Tibial artery (tissue), 4 donors: Measurements from ENCODE around the gene PPP6R3.

ENCODE experiments used
- DNase-seq, 2 donors: peaks; one replicate each; pipeline ENCODE4 v3.0.0-alpha.2; 2019
- H3K27ac ChIP-seq, 2 donors: fragments of 200-600 bp; sonication (generic) in 1 of 2; 1 replicate in 1 of 2; 2 replicates in 1 of 2; pipeline ENCODE4 v1.5.1; 2018 to 2019; ENCODE audit warnings: mild to moderate bottlenecking in 1 of 2
- H3K27me3 ChIP-seq, 2 donors: fragments of 200-600 bp; sonication (generic) in 1 of 2; one replicate each; pipeline versions ENCODE4 v1.5.1 to v1.6.0; 2016 to 2019
- H3K36me3 ChIP-seq, 3 donors: fragments of 200-600 bp; sonication (generic) in 2 of 3; one replicate each; pipeline ENCODE4 v1.5.1; 2016 to 2019; ENCODE audit warnings: mild to moderate bottlenecking in 2 of 3
- H3K4me1 ChIP-seq, 4 donors: fragments of 200-600 bp; sonication (generic) in 2 of 4; 1 replicate in 3 of 4; 2 replicates in 1 of 4; pipeline ENCODE4 v1.5.1; 2016 to 2019
- H3K4me3 ChIP-seq, 2 donors: fragments of 200-600 bp; sonication (generic) in 1 of 2; 1 replicate in 1 of 2; 2 replicates in 1 of 2; pipeline ENCODE4 v1.5.1; 2018 to 2019; ENCODE audit warnings: mild to moderate bottlenecking in 2 of 2
- H3K9me3 ChIP-seq, 3 donors: fragments of 200-600 bp; sonication (generic) in 1 of 3; one replicate each; pipeline ENCODE4 v1.5.1; 2016 to 2019
- intact Hi-C: fragments of 100-400 bp; cut with DNase I; formaldehyde crosslinking; loops from one replicate; pipeline ENCODE4 v1.15.0; 2023; ENCODE audit warnings: low total_unique reads
- TF ChIP-seq, protein P1 (sequence below), 2 experiments: fragments of 200-600 bp in 1 of 2; fragments of 450-650 bp in 1 of 2; IDR thresholded peaks; one replicate each; pipeline ENCODE4 v1.5.1; 2017 to 2019; ENCODE audit warnings: antibody characterized with exemption in 2 of 2, mild to moderate bottlenecking in 1 of 2, moderate library complexity in 1 of 2

PPP6R3 gene

DNA sequence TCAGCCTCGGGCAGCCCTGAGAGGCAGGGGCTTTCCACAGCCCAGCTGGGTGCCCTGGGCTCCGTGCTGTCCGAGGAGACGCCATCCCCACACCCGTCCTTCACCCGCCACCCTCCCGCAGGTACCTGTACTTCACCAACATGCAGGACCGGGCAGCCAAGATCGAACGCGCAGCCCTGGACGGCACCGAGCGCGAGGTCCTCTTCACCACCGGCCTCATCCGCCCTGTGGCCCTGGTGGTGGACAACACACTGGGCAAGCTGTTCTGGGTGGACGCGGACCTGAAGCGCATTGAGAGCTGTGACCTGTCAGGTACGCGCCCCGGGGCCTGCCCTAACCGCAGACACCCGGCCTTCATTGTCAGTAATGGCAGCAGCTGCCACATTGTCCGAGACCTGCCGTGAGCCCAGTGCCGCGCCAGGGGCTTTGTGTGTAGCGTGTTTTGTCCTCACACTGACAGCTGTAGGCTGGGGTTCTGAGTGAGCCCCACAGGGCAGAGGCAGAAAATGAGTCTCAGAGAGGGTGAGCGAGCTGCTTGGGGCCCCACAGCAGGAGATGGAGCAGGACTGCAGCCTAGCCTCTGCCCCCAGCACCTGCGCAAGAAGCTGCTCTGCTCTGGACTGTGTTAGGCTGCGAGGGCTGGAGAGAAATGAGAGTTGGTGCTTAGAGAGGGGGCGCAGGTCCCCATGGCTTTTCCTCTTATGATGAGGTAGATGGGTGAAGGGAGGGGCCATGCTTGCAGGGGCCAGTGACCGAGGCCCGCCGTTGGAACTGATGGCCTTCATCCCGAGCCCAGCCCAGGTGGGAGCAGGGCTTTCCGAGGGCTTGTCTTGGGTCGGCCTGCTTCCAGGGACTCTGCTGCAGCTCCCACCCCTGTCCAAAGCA is 35.3 kb upstream of the PPP6R3 start:
- TF ChIP-seq, protein P1, sequence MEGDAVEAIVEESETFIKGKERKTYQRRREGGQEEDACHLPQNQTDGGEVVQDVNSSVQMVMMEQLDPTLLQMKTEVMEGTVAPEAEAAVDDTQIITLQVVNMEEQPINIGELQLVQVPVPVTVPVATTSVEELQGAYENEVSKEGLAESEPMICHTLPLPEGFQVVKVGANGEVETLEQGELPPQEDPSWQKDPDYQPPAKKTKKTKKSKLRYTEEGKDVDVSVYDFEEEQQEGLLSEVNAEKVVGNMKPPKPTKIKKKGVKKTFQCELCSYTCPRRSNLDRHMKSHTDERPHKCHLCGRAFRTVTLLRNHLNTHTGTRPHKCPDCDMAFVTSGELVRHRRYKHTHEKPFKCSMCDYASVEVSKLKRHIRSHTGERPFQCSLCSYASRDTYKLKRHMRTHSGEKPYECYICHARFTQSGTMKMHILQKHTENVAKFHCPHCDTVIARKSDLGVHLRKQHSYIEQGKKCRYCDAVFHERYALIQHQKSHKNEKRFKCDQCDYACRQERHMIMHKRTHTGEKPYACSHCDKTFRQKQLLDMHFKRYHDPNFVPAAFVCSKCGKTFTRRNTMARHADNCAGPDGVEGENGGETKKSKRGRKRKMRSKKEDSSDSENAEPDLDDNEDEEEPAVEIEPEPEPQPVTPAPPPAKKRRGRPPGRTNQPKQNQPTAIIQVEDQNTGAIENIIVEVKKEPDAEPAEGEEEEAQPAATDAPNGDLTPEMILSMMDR (IDR thresholded peaks at IDR 0.05) = no peak
- Histone ChIP-seq H3K9me3 (peaks cover 6 to 14% (median 9%) of the 10 kb centered on the region in 3 donors), H3K4me1 (no peaks in the 10 kb centered on the region), H3K27ac (no peak overlapping the region), H3K36me3 (peaks cover 72 to 96% (median 79%) of the 10 kb centered on the region in 3 donors), H3K27me3 (no peaks in the 10 kb centered on the region), H3K4me3 (no peak overlapping the region)
- DNase-seq = no peak
- intact Hi-C loops = no loop called here

- TF ChIP-seq, protein P1 (IDR thresholded peaks at IDR 0.05) = no peak
- peaks cover 6 to 14% (median 9%) of the 10 kb centered on the region in 3 donors for H3K9me3 ChIP-seq
- H3K36me3 ChIP-seq = peaks cover 77 to 96% (median 85%) of the 10 kb centered on the region in 3 donors
- intact Hi-C loops = no loop called here
- no peak for DNase-seq
- H3K4me3 ChIP-seq = no peak overlapping the region
- H3K4me1 ChIP-seq = no peaks in the 10 kb centered on the region
- no peaks in the 10 kb centered on the region for H3K27me3 ChIP-seq
- H3K27ac ChIP-seq = no peak overlapping the region
Measured at GRCh38 chr11:68425866-68426380, 34.6 kb upstream of the PPP6R3 start.

DNA sequence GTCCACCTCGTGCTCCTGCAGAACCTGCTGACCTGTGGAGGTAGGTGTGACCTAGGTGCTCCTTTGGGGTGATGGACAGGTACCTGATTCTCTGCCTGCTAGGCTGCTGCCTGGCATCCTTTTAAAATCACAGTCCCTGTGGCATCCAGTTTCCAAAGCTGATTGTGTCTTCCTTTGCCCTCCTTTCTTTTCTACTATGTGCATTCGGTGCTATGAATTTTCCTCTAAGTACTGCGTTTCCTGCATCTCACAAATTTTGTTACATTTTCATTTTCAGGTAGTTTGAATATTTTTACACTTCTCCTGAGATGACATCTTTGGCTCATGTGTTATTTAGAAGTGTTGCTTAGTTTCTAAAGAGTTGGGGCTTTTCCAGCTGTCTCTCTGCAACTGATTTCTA is 30.9 kb upstream of the PPP6R3 start:
- TF ChIP-seq, protein P1 (IDR thresholded peaks at IDR 0.05) = no peak
- H3K9me3 ChIP-seq = peaks cover 6 to 14% (median 9%) of the 10 kb centered on the region in 3 donors
- H3K4me1 ChIP-seq = no peaks in the 10 kb centered on the region
- peaks cover 94 to 100% (median 97%) of the 10 kb centered on the region in 3 donors for H3K36me3 ChIP-seq
- H3K27ac ChIP-seq = no peak overlapping the region
- no peak for DNase-seq
- intact Hi-C loops = no loop called here
- H3K4me3 ChIP-seq = no peak overlapping the region
- H3K27me3 ChIP-seq = no peaks in the 10 kb centered on the region

DNA sequence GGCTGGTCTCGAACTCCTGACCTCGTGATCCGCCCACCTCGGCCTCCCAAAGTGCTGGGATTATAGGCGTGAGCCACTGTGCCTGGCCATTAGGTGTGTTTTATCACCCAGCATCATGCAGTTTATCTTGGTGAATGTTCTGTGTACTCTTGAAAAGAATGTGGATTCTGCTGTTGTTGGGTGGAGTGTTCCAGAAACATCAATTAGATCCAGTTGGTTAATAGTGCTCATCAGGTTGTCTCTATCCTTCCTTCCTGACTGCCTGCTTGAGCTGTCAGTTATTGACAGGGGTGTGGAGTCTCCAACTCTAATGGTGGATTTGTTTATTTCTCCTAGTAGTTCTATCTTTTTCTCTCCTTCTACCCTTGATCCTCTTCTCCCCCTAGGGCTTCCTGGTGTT is 30.2 kb upstream of the PPP6R3 start:
- peaks cover 6 to 14% (median 9%) of the 10 kb centered on the region in 3 donors for H3K9me3 ChIP-seq
- no peaks in the 10 kb centered on the region for H3K27me3 ChIP-seq
- peaks cover 94 to 100% (median 95%) of the 10 kb centered on the region in 3 donors for H3K36me3 ChIP-seq
- no peaks in the 10 kb centered on the region for H3K4me1 ChIP-seq
- no peak overlapping the region for H3K4me3 ChIP-seq
- H3K27ac ChIP-seq = no peak overlapping the region
- TF ChIP-seq, protein P1 (IDR thresholded peaks at IDR 0.05) = no peak
- intact Hi-C loops = no loop called here
- DNase-seq = no peak

DNA sequence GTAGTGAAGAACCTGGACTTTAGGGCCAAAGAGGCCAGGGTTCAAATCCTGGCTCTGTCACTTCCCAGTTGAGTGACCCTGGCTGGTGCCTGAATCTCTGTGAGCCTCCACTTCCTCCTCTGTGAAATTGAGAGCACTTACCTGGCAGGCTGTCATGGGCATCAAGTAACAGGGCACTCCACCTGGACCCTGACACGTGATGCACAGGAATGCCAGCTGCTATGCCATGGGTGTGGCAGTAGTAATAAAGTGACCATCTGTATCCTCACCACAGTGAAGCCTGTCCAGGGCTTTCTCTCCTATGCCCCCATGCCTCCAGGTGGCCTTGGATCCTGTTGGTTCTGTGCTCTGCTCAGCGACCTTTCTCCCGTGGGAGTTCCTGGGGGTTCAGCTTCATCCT is 29.8 kb upstream of the PPP6R3 start:
- H3K27ac ChIP-seq = no peak overlapping the region
- peaks cover 6 to 14% (median 9%) of the 10 kb centered on the region in 3 donors for H3K9me3 ChIP-seq
- TF ChIP-seq, protein P1 (IDR thresholded peaks at IDR 0.05) = no peak
- no peak for DNase-seq
- no peaks in the 10 kb centered on the region for H3K4me1 ChIP-seq
- H3K4me3 ChIP-seq = no peak overlapping the region
- H3K27me3 ChIP-seq = no peaks in the 10 kb centered on the region
- intact Hi-C loops = no loop called here
- H3K36me3 ChIP-seq = peaks cover 91 to 100% (median 94%) of the 10 kb centered on the region in 3 donors
